Measurements from ENCODE around the gene RUVBL2.

GRCh38 chr19:48991873-48992580, 1.7 kb upstream of the RUVBL2 start:
- no peak for TF ChIP-seq EZH2phosphoT487 (IDR thresholded peaks at IDR 0.05; ENCODE audit: low read depth)
- TF ChIP-seq, protein P1, sequence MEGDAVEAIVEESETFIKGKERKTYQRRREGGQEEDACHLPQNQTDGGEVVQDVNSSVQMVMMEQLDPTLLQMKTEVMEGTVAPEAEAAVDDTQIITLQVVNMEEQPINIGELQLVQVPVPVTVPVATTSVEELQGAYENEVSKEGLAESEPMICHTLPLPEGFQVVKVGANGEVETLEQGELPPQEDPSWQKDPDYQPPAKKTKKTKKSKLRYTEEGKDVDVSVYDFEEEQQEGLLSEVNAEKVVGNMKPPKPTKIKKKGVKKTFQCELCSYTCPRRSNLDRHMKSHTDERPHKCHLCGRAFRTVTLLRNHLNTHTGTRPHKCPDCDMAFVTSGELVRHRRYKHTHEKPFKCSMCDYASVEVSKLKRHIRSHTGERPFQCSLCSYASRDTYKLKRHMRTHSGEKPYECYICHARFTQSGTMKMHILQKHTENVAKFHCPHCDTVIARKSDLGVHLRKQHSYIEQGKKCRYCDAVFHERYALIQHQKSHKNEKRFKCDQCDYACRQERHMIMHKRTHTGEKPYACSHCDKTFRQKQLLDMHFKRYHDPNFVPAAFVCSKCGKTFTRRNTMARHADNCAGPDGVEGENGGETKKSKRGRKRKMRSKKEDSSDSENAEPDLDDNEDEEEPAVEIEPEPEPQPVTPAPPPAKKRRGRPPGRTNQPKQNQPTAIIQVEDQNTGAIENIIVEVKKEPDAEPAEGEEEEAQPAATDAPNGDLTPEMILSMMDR (IDR thresholded peaks at IDR 0.05; ENCODE audit: low read depth, low read length), result no peak
